ENCODE measurements around the gene SLC25A12.
A peak's percentile ranks its signal among the peaks of the same experiment; 100 is the strongest.

SLC25A12 gene

GRCh38 chr2:171742760-171743159 lies 151.3 kb downstream of the SLC25A12 start:
- TF ChIP-seq Cebpa-rat (IDR thresholded peaks at IDR 0.05), result no peak
- Histone ChIP-seq H3K27me3 (no peaks in the 10 kb centered on the region), H3K27ac (no peak overlapping the region), H3K36me3 (peaks cover 74% of the 10 kb centered on the region), H3K9ac (no peak overlapping the region), H3K4me1 (peaks cover 13% of the 10 kb centered on the region), H3K4me2 (peak overlapping the region; percentile 38; the same call in 1 of the 2 replicates), H3K9me3 (no peaks in the 10 kb centered on the region), H4K20me1 (peaks cover 4% of the 10 kb centered on the region; the same call in 1 of the 2 replicates), H3K4me3 (no peak overlapping the region)

- Histone ChIP-seq H3K9me3 (no peaks in the 10 kb centered on the region), H3K27me3 (no peaks in the 10 kb centered on the region), H3K4me3 (no peak overlapping the region), H3K4me2 (no peak overlapping the region), H4K20me1 (peaks cover 4% of the 10 kb centered on the region; the same call in 1 of the 2 replicates), H3K36me3 (peaks cover 74% of the 10 kb centered on the region), H3K27ac (no peak overlapping the region), H3K4me1 (peaks cover 13% of the 10 kb centered on the region), H3K9ac (no peak overlapping the region)
- no peak for TF ChIP-seq Cebpa-rat (IDR thresholded peaks at IDR 0.05)
These were observed 152.9 kb downstream of the SLC25A12 start for GRCh38 chr2:171741189-171741588.

- TF ChIP-seq Cebpa-rat (IDR thresholded peaks at IDR 0.05), result no peak
- no peaks in the 10 kb centered on the region for H3K4me1 ChIP-seq
- H3K4me3 ChIP-seq, result no peak overlapping the region
- H3K27me3 ChIP-seq, result no peaks in the 10 kb centered on the region
- no peaks in the 10 kb centered on the region for H4K20me1 ChIP-seq
- H3K9me3 ChIP-seq, result no peaks in the 10 kb centered on the region
- no peak overlapping the region for H3K4me2 ChIP-seq
- H3K27ac ChIP-seq, result no peak overlapping the region
- peaks cover 86% of the 10 kb centered on the region for H3K36me3 ChIP-seq
- H3K9ac ChIP-seq, result no peak overlapping the region
These were observed 157.9 kb downstream of the SLC25A12 start for GRCh38 chr2:171735991-171736710.
